ENCODE results near the gene TAF6. TPM values are rescaled to one million over a fixed set of nuclear protein-coding genes. Genes with fewer than 3 reads are reported as not detected.
A peak's percentile ranks its signal among the peaks of the same experiment; 100 is the strongest.

The TAF6 gene
- total and polyA plus RNA-seq, 9 of the 15 experiments (the other 6 are each of a cell fraction or from before 2014, with no cell fraction given): 0.78 to 78.7 (median 21.3) TPM

GRCh38 chr7:100148559-100149328 lies 29.6 kb upstream of the TAF6 start, which contains the start of gene LAMTOR4 (continued):
- TF ChIP-seq TEAD4 (IDR thresholded peaks at IDR 0.05; ENCODE audit: low read length): peak; percentile 21; the same call in 1 of the 2 replicates
- no peak for TF ChIP-seq TEAD4 (CRISPR knock-in tag; IDR thresholded peaks at IDR 0.05; ENCODE audit: borderline replicate concordance)
- TF ChIP-seq RERE (CRISPR knock-in tag; IDR thresholded peaks at IDR 0.05; ENCODE audit: borderline replicate concordance): no peak
- no peak for TF ChIP-seq RBM15 (IDR thresholded peaks at IDR 0.05; ENCODE audit: insufficient read depth, low read length)
- TF ChIP-seq ZFX (CRISPR knock-in tag; IDR thresholded peaks at IDR 0.05): peak; percentile 71
- no peak for TF ChIP-seq ZNF512 (tag; IDR thresholded peaks at IDR 0.05)
- no peak for TF ChIP-seq ZNF311 (CRISPR knock-in tag; IDR thresholded peaks at IDR 0.05)
- TF ChIP-seq ZNF224 (CRISPR knock-in tag; IDR thresholded peaks at IDR 0.05): no peak
- TF ChIP-seq ZFP30 (CRISPR knock-in tag; IDR thresholded peaks at IDR 0.05; ENCODE audit: borderline replicate concordance): no peak
- TF ChIP-seq CREB1 (IDR thresholded peaks at IDR 0.05): peak; percentile 85
- TF ChIP-seq CREB1 (CRISPR knock-in tag; IDR thresholded peaks at IDR 0.05): peak; percentile 91
- no peak for TF ChIP-seq ZNF444 (CRISPR knock-in tag; IDR thresholded peaks at IDR 0.05)
- peak; percentile 82 for TF ChIP-seq E2F8 (IDR thresholded peaks at IDR 0.05; ENCODE audit: low read depth, partially characterized antibody)
- peak; percentile 93; the same call in 1 of the 2 replicates for TF ChIP-seq PHF8 (IDR thresholded peaks at IDR 0.05; ENCODE audit: borderline replicate concordance, low read length)
- TF ChIP-seq SMAD1 (IDR thresholded peaks at IDR 0.05; ENCODE audit: low read depth, low read length, partially characterized antibody): peak; percentile 67
- no peak for TF ChIP-seq SMARCA5 (IDR thresholded peaks at IDR 0.05)
- TF ChIP-seq HMG20B (CRISPR knock-in tag; IDR thresholded peaks at IDR 0.05): no peak
- TF ChIP-seq RBFOX2 (IDR thresholded peaks at IDR 0.05; ENCODE audit: low read depth, low read length): peak; percentile 89

Measured in K562 (cell line).